ENCODE measurements around the gene CRYBG3. TPM values are rescaled to one million over a fixed set of nuclear protein-coding genes. Genes with fewer than 3 reads are reported as not detected.
A peak's percentile ranks its signal among the peaks of the same experiment; 100 is the strongest.

The CRYBG3 gene
- total and polyA plus RNA-seq, 4 experiments from 2014 or later, result 0.83 to 12.3 (median 7.5) TPM

- H3K27me3 Mint-ChIP-seq, result peaks cover 0 to 4% of the 10 kb centered on the region in 2 donors
- no peaks in the 10 kb centered on the region for H3K9me3 ChIP-seq (ENCODE audit: control insufficient read depth in 1 of 2, low read length in 2 of 2)
- H3K36me3 ChIP-seq (ENCODE audit: insufficient read depth, low read length), result no peaks in the 10 kb centered on the region
- ChIA-PET POLR2A (ENCODE audit: partially characterized antibody) (interaction anchor here (1.9 kb wide), 1 partner anchor 96 kb away, joined by 5 read pairs; no protein-coding TSS in a partner anchor), CTCF (ENCODE audit: partially characterized antibody) (interaction anchor here (0.7 to 2.0 kb wide), 2 partner anchors 122 to 156 kb away, joined by 4 to 5 read pairs; partner anchors contain the start of gene RIOX2)
- H3K27ac Mint-ChIP-seq, result peak overlapping the region in 3 of 7 donors; percentile 12 to 69 (median 25)
- H3K4me3 ChIP-seq (ENCODE audit: low read length in 2 of 2), result no peak overlapping the region
- no peak overlapping the region for H3K27ac ChIP-seq (ENCODE audit: low read depth, low read length)
- H3K4me1 ChIP-seq (ENCODE audit: insufficient read depth, low read length), result peaks cover 8% of the 10 kb centered on the region
- intact Hi-C loops (cut with micrococcal nuclease), result loop anchor here (2.0 kb wide), 1 partner anchor 15 kb away; no protein-coding TSS in a partner anchor
- H3K9me3 Mint-ChIP-seq, result no peaks in the 10 kb centered on the region
- H3K27me3 ChIP-seq (ENCODE audit: insufficient read depth, low read length), result no peaks in the 10 kb centered on the region
- H3K4me1 Mint-ChIP-seq, result peaks cover 0 to 11% (median 7%) of the 10 kb centered on the region in 4 donors
- H3K36me3 Mint-ChIP-seq, result no peaks in the 10 kb centered on the region
- peak; percentile 14 to 72 (median 19) for DNase-seq
- H3K4me3 Mint-ChIP-seq, result no peak overlapping the region
Measured at GRCh38 chr3:97815149-97815917, 6.5 kb upstream of the CRYBG3 start.

GRCh38 chr3:97816811-97817210, 5.0 kb upstream of the CRYBG3 start:
- ChIA-PET CTCF (ENCODE audit: partially characterized antibody) (interaction anchor here (1.5 kb wide), 1 partner anchor 206 kb away, joined by 5 read pairs; no protein-coding TSS in a partner anchor), POLR2A (ENCODE audit: partially characterized antibody) (interaction anchor here (1.9 kb wide), 1 partner anchor 94 kb away, joined by 5 read pairs; no protein-coding TSS in a partner anchor)
- Histone ChIP-seq H3K27me3 (ENCODE audit: insufficient read depth, low read length) (no peaks in the 10 kb centered on the region), H3K4me3 (ENCODE audit: low read length in 2 of 2) (no peak overlapping the region), H3K4me1 (ENCODE audit: insufficient read depth, low read length) (peaks cover 15% of the 10 kb centered on the region), H3K27ac (ENCODE audit: low read depth, low read length) (no peak overlapping the region), H3K9me3 (ENCODE audit: control insufficient read depth in 1 of 2, low read length in 2 of 2) (no peaks in the 10 kb centered on the region), H3K36me3 (ENCODE audit: insufficient read depth, low read length) (no peaks in the 10 kb centered on the region)
- H3K9me3 Mint-ChIP-seq, result no peaks in the 10 kb centered on the region
- peaks cover 10 to 21% (median 13%) of the 10 kb centered on the region in 4 donors for H3K4me1 Mint-ChIP-seq
- no peak overlapping the region for H3K4me3 Mint-ChIP-seq
- H3K27ac Mint-ChIP-seq, result no peak overlapping the region
- intact Hi-C loops (cut with micrococcal nuclease), result no loop called here
- DNase-seq, result no peak
- H3K27me3 Mint-ChIP-seq, result peaks cover 0 to 4% of the 10 kb centered on the region in 2 donors
- peaks cover 0 to 4% of the 10 kb centered on the region in 2 donors for H3K36me3 Mint-ChIP-seq

- ChIA-PET POLR2A (ENCODE audit: partially characterized antibody) (no interaction called here), CTCF (ENCODE audit: partially characterized antibody) (no interaction called here)
- Mint-ChIP-seq H3K27ac (no peak overlapping the region), H3K9me3 (no peaks in the 10 kb centered on the region), H3K27me3 (peaks cover 0 to 2% of the 10 kb centered on the region in 2 donors), H3K36me3 (peaks cover 0 to 8% of the 10 kb centered on the region in 2 donors), H3K4me1 (peaks cover 16 to 28% (median 18%) of the 10 kb centered on the region in 4 donors), H3K4me3 (no peak overlapping the region)
- Histone ChIP-seq H3K36me3 (ENCODE audit: insufficient read depth, low read length) (no peaks in the 10 kb centered on the region), H3K4me1 (ENCODE audit: insufficient read depth, low read length) (peaks cover 22% of the 10 kb centered on the region), H3K27me3 (ENCODE audit: insufficient read depth, low read length) (no peaks in the 10 kb centered on the region), H3K27ac (ENCODE audit: low read depth, low read length) (no peak overlapping the region), H3K9me3 (ENCODE audit: control insufficient read depth in 1 of 2, low read length in 2 of 2) (no peaks in the 10 kb centered on the region), H3K4me3 (ENCODE audit: low read length in 2 of 2) (no peak overlapping the region)
- intact Hi-C loops (cut with micrococcal nuclease), result no loop called here
- no peak for DNase-seq
Measured at GRCh38 chr3:97817965-97818364, 3.8 kb upstream of the CRYBG3 start.

GRCh38 chr3:97820780-97821179, 1.0 kb upstream of the CRYBG3 start:
- Mint-ChIP-seq H3K4me3 (peak overlapping the region; percentile 85 to 99 (median 97)), H3K36me3 (peaks cover 0 to 8% of the 10 kb centered on the region in 2 donors), H3K4me1 (peaks cover 25 to 38% (median 29%) of the 10 kb centered on the region in 4 donors), H3K9me3 (no peaks in the 10 kb centered on the region), H3K27me3 (peaks cover 0 to 2% of the 10 kb centered on the region in 2 donors), H3K27ac (peak overlapping the region; percentile 8 to 91 (median 85))
- Histone ChIP-seq H3K27me3 (ENCODE audit: insufficient read depth, low read length) (no peaks in the 10 kb centered on the region), H3K27ac (ENCODE audit: low read depth, low read length) (peak overlapping the region; percentile 48), H3K4me3 (ENCODE audit: low read length in 2 of 2) (peak overlapping the region in 1 of 2 donors; percentile 76), H3K9me3 (ENCODE audit: control insufficient read depth in 1 of 2, low read length in 2 of 2) (no peaks in the 10 kb centered on the region), H3K4me1 (ENCODE audit: insufficient read depth, low read length) (peaks cover 24% of the 10 kb centered on the region), H3K36me3 (ENCODE audit: insufficient read depth, low read length) (no peaks in the 10 kb centered on the region)
- DNase-seq, result no peak
- CTCF ChIA-PET (ENCODE audit: partially characterized antibody), result interaction anchor here (0.6 to 4.4 kb wide), 20 partner anchors 9 to 202 kb away, joined by 3 to 24 read pairs (median 4); partner anchors contain the start of gene ARL6
- POLR2A ChIA-PET (ENCODE audit: partially characterized antibody), result interaction anchor here (0.8 to 3.5 kb wide), 19 partner anchors 10 to 772 kb away, joined by 3 to 26 read pairs (median 4); partner anchors contain the start of genes ARL6, CLDND1 and CPOX
- intact Hi-C loops (cut with micrococcal nuclease), result loop anchor here (1.0 to 2.0 kb wide), 6 partner anchors 27 to 203 kb away; partner anchors contain the start of genes ARL6 and RIOX2

DNA sequence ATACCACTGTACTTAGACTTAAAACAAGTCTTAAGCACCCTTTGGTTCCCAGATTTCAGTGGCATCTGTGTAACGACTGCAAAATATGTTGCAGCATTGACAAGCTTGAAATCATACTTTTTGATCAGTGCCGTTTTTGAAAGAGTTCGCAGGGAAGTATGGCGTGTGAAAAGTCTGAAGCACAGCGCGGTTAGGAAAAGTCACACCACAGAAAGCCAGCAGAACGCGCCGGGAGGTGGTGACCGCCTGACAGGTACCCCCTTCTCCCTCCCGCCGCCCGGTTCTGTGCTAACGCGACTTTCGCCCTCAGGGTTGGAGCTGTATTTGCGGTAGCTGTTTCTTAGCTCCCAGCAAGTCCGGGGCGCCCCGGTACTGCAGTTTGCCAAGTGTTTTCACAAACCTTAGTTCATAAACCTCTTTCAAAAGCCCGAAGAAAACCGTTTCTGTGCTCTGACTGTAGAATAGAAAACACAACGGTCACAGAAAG, 481 bp upstream of the CRYBG3 start:
- H3K4me3 Mint-ChIP-seq, result peak overlapping the region; percentile 85 to 99 (median 97)
- H3K27ac Mint-ChIP-seq, result peak overlapping the region; percentile 57 to 91 (median 88)
- peaks cover 0 to 2% of the 10 kb centered on the region in 2 donors for H3K27me3 Mint-ChIP-seq
- POLR2A ChIA-PET (ENCODE audit: partially characterized antibody), result interaction anchor here (0.6 to 3.5 kb wide), 26 partner anchors 10 to 772 kb away, joined by 3 to 26 read pairs (median 4); partner anchors contain the start of genes ARL6, CLDND1 and CPOX
- H3K4me3 ChIP-seq (ENCODE audit: low read length in 2 of 2), result peak overlapping the region; percentile 55 to 76
- H3K27ac ChIP-seq (ENCODE audit: low read depth, low read length), result peak overlapping the region; percentile 48
- intact Hi-C loops (cut with micrococcal nuclease), result loop anchor here (1.0 to 2.0 kb wide), 6 partner anchors 28 to 202 kb away; partner anchors contain the start of genes ARL6 and RIOX2
- H3K9me3 Mint-ChIP-seq, result no peaks in the 10 kb centered on the region
- peaks cover 0 to 8% of the 10 kb centered on the region in 2 donors for H3K36me3 Mint-ChIP-seq
- CTCF ChIA-PET (ENCODE audit: partially characterized antibody), result interaction anchor here (0.6 to 4.4 kb wide), 21 partner anchors 8 to 201 kb away, joined by 3 to 24 read pairs (median 4); partner anchors contain the start of gene ARL6
- H3K27me3 ChIP-seq (ENCODE audit: insufficient read depth, low read length), result no peaks in the 10 kb centered on the region
- peaks cover 24 to 38% (median 28%) of the 10 kb centered on the region in 4 donors for H3K4me1 Mint-ChIP-seq
- peaks cover 21% of the 10 kb centered on the region for H3K4me1 ChIP-seq (ENCODE audit: insufficient read depth, low read length)
- no peaks in the 10 kb centered on the region for H3K36me3 ChIP-seq (ENCODE audit: insufficient read depth, low read length)
- H3K9me3 ChIP-seq (ENCODE audit: control insufficient read depth in 1 of 2, low read length in 2 of 2), result no peaks in the 10 kb centered on the region
- peak in 1 of 5 donors; percentile 70 for DNase-seq

DNA sequence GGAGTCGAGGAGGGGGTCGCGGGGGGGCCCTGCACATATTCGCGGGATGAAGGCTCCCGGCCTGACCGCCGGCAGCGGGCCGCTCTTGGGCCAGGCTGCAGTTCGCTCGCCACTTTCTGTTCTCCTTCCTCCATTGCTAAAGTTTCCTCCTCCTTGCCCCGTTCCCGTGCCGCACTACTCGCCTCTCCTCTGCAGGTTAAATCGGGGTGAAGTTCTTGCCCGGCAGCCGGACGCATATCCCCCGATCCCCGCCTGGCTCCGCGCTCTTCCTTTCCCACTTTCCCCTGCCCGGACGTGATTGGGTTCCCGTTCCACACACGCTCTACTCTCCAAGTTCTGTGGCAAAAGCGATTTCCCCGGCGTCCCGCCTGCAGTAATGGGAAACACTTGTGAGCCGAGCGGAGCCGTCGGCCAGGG, 556 bp downstream of the CRYBG3 start:
- Mint-ChIP-seq H3K4me1 (peaks cover 24 to 38% (median 27%) of the 10 kb centered on the region in 4 donors), H3K9me3 (no peaks in the 10 kb centered on the region), H3K27me3 (peaks cover 0 to 2% of the 10 kb centered on the region in 2 donors), H3K4me3 (peak overlapping the region; percentile 96 to 99 (median 98)), H3K27ac (peak overlapping the region in 6 of 7 donors; percentile 87 to 97 (median 94)), H3K36me3 (peaks cover 0 to 8% of the 10 kb centered on the region in 2 donors)
- intact Hi-C loops (cut with micrococcal nuclease), result no loop called here
- ChIA-PET POLR2A (ENCODE audit: partially characterized antibody) (interaction anchor here (0.7 to 3.5 kb wide), 18 partner anchors 9 to 732 kb away, joined by 3 to 26 read pairs (median 4); partner anchors contain the start of gene ARL6), CTCF (ENCODE audit: partially characterized antibody) (interaction anchor here (1.7 to 4.4 kb wide), 8 partner anchors 30 to 200 kb away, joined by 5 to 24 read pairs (median 10); partner anchors contain the start of gene ARL6)
- DNase-seq, result peak in 4 of 5 donors; percentile 8 to 25 (median 17)
- Histone ChIP-seq H3K9me3 (ENCODE audit: control insufficient read depth in 1 of 2, low read length in 2 of 2) (no peaks in the 10 kb centered on the region), H3K27me3 (ENCODE audit: insufficient read depth, low read length) (no peaks in the 10 kb centered on the region), H3K4me1 (ENCODE audit: insufficient read depth, low read length) (peaks cover 21% of the 10 kb centered on the region), H3K36me3 (ENCODE audit: insufficient read depth, low read length) (no peaks in the 10 kb centered on the region), H3K4me3 (ENCODE audit: low read length in 2 of 2) (peak overlapping the region; percentile 48 to 76), H3K27ac (ENCODE audit: low read depth, low read length) (peak overlapping the region; percentile 48)

Measured in CD4-positive, alpha-beta memory T cell (primary cell).